CD4-positive, alpha-beta T cell treated with Interleukin-12 subunit alpha and Interleukin-12 subunit beta, for 1 hour (primary cell): ENCODE measurements around the gene ASB10.

Source experiments
- DNase-seq: peaks from one replicate; pipeline ENCODE4 v3.0.0-alpha.2; 2020

The ASB10 gene

GRCh38 chr7:151161757-151162156 is 25.3 kb downstream of the ASB10 start:
- no peak for DNase-seq

- DNase-seq: no peak
Measured at GRCh38 chr7:151157645-151158329, 29.3 kb downstream of the ASB10 start.

- DNase-seq: no peak
Measured at GRCh38 chr7:151152643-151153513, 34.2 kb downstream of the ASB10 start.

- no peak for DNase-seq
Measured at GRCh38 chr7:151150388-151150787, 36.7 kb downstream of the ASB10 start.

GRCh38 chr7:151148319-151149259 is 38.5 kb downstream of the ASB10 start:
- no peak for DNase-seq

- DNase-seq: no peak
Measured at GRCh38 chr7:151146761-151147160, 40.3 kb downstream of the ASB10 start.

GRCh38 chr7:151144387-151144786 is 42.7 kb downstream of the ASB10 start:
- no peak for DNase-seq

- no peak for DNase-seq
Measured at GRCh38 chr7:151143261-151144015, 43.6 kb downstream of the ASB10 start.

- no peak for DNase-seq
Measured at GRCh38 chr7:151142686-151143040, 44.4 kb downstream of the ASB10 start.

GRCh38 chr7:151141855-151142685 is 45.0 kb downstream of the ASB10 start:
- DNase-seq: no peak

GRCh38 chr7:151141311-151141854 is 45.7 kb downstream of the ASB10 start:
- no peak for DNase-seq

- no peak for DNase-seq
Measured at GRCh38 chr7:151140826-151141225, 46.2 kb downstream of the ASB10 start.

GRCh38 chr7:151139791-151140190 is 47.3 kb downstream of the ASB10 start:
- DNase-seq: no peak

GRCh38 chr7:151139071-151139790 is 47.8 kb downstream of the ASB10 start:
- no peak for DNase-seq

- no peak for DNase-seq
Measured at GRCh38 chr7:151138153-151138851, 48.7 kb downstream of the ASB10 start.

- no peak for DNase-seq
Measured at GRCh38 chr7:151137791-151138152, 49.3 kb downstream of the ASB10 start.

- DNase-seq: no peak
Measured at GRCh38 chr7:151137076-151137675, 49.9 kb downstream of the ASB10 start.

GRCh38 chr7:151135866-151136843 is 50.9 kb downstream of the ASB10 start:
- no peak for DNase-seq
